Keratinocyte (primary cell): ENCODE results near the gene CYFIP1. TPM values are rescaled to one million over a fixed set of nuclear protein-coding genes. Genes with fewer than 3 reads are reported as not detected.

Source experiments
- DNase-seq: peaks from one replicate; pipeline ENCODE4 v3.0.0-alpha.2; 2011; ENCODE audit warnings: low read depth, missing footprints, low spot score
- FAIRE-seq: peaks from 2 replicates; lab custom pipeline; 2011; peaks lifted over from hg19 to GRCh38; lab: Jason Lieb, UNC
- H2AFZ ChIP-seq: 2 replicates; pipeline ENCODE4 v1.6.0; 2012; ENCODE audit warnings: low read length, control low read depth, inconsistent platforms; ENCODE audit not compliant: control insufficient read depth
- H3K27ac ChIP-seq: 2 replicates; pipeline ENCODE4 v1.5.1; 2011; ENCODE audit warnings: low read length; ENCODE audit not compliant: control insufficient read depth, insufficient read depth
- H3K27me3 ChIP-seq: 3 replicates; pipeline ENCODE4 v1.6.0; 2011; ENCODE audit warnings: low read length; ENCODE audit not compliant: control insufficient read depth, insufficient read depth; ENCODE audit errors: extremely low read depth
- H3K36me3 ChIP-seq, 2 experiments: 2 replicates in 1 of 2; 3 replicates in 1 of 2; pipeline ENCODE4 v1.5.1; 2011; ENCODE audit warnings: low read length in 2 of 2, mild to moderate bottlenecking in 1 of 2; ENCODE audit not compliant: control insufficient read depth in 2 of 2, insufficient read depth in 2 of 2; ENCODE audit errors: extremely low read depth in 1 of 2
- H3K4me1 ChIP-seq: 3 replicates; pipeline ENCODE4 v1.5.1; 2011; ENCODE audit warnings: low read length; ENCODE audit not compliant: control insufficient read depth, insufficient read depth; ENCODE audit errors: extremely low read depth
- H3K4me2 ChIP-seq: 3 replicates; pipeline ENCODE4 v1.6.0; 2011; ENCODE audit warnings: low read depth, low read length; ENCODE audit not compliant: control insufficient read depth, insufficient read depth; ENCODE audit errors: extremely low read depth
- H3K4me3 ChIP-seq, 3 experiments: fragments of 200-600 bp in 1 of 3; sonication (generic) in 1 of 3; 2 replicates in 2 of 3; 3 replicates in 1 of 3; pipeline ENCODE4 v1.5.1; 2011 to 2016; ENCODE audit warnings: low read length in 3 of 3, mild to moderate bottlenecking in 3 of 3, control low read depth in 2 of 3, inconsistent platforms in 1 of 3, low read depth in 1 of 3, mixed read lengths in 1 of 3, mixed run types in 1 of 3, moderate library complexity in 1 of 3; ENCODE audit not compliant: control insufficient read depth in 2 of 3, insufficient read depth in 2 of 3; ENCODE audit errors: extremely low read depth in 1 of 3
- H3K79me2 ChIP-seq: 2 replicates; pipeline ENCODE4 v1.6.0; 2012; ENCODE audit warnings: low read length; ENCODE audit not compliant: control insufficient read depth, insufficient read depth
- H3K9ac ChIP-seq: 3 replicates; pipeline ENCODE4 v1.6.0; 2011; ENCODE audit warnings: low read length; ENCODE audit not compliant: control insufficient read depth, insufficient read depth; ENCODE audit errors: extremely low read depth
- H3K9me1 ChIP-seq: 3 replicates; pipeline ENCODE4 v1.6.0; 2011; ENCODE audit warnings: low read length; ENCODE audit not compliant: control insufficient read depth, insufficient read depth; ENCODE audit errors: extremely low read depth
- H3K9me3 ChIP-seq: 2 replicates; pipeline ENCODE4 v1.5.1; 2012; ENCODE audit warnings: low read depth, low read length; ENCODE audit not compliant: control insufficient read depth
- H4K20me1 ChIP-seq: 3 replicates; pipeline ENCODE4 v1.6.0; 2011; ENCODE audit warnings: low read length; ENCODE audit not compliant: control insufficient read depth, insufficient read depth; ENCODE audit errors: extremely low read depth
- EZH2 ChIP-seq: IDR thresholded peaks from one replicate; pipeline ENCODE4 v1.6.1; 2012; ENCODE audit warnings: inconsistent platforms, mild to moderate bottlenecking, low read length, moderate library complexity
- dilution Hi-C: fragments of 300-500 bp; cut with MboI; formaldehyde crosslinking; loops from one replicate; pipeline ENCODE4 v1.7.0; 2020; ENCODE audit warnings: low sequenced_read_pairs; ENCODE audit not compliant: extremely low pct_ligation_motif_present
- polyA plus RNA-seq, 5 experiments: library from polyadenylated mRNA; depleted of rRNA in 3 of 5; stranded (reverse) in 3 of 5; stranded (forward) in 1 of 5; unstranded in 1 of 5; fragments of >200 nt; gene quantifications; 1 replicate in 1 of 5; 2 replicates in 3 of 5; 3 replicates in 1 of 5; pipeline versions ENCODE4 v1.2.1 to v1.2.3, GENCODE V29; 2011 to 2012; ENCODE audit warnings: missing spikeins in 2 of 5, low read depth in 1 of 5, low replicate concordance in 1 of 5
- TF ChIP-seq, protein P1 (sequence below), 3 experiments: IDR thresholded peaks in 1 of 3; conservative IDR thresholded peaks in 1 of 3; optimal IDR thresholded peaks in 1 of 3; 2 replicates in 2 of 3; 3 replicates in 1 of 3; pipeline versions ENCODE3 to v1.5.1; 2011; ENCODE audit warnings: low read length in 3 of 3, mild to moderate bottlenecking in 3 of 3, moderate library complexity in 2 of 3, control low read depth in 1 of 3, inconsistent platforms in 1 of 3; ENCODE audit not compliant: insufficient read depth in 2 of 3; ENCODE audit errors: extremely low read depth in 1 of 3

CYFIP1 gene
- polyA plus RNA-seq, 1 donor (not counting 4 experiments of a cell fraction or from before 2014, with no cell fraction given) = 72.3 TPM

- no peaks in the 10 kb centered on the region for H3K9me3 ChIP-seq
- peaks cover 14 to 24% of the 10 kb centered on the region in 2 experiments for H3K36me3 ChIP-seq
- no peaks in the 10 kb centered on the region for H3K79me2 ChIP-seq
- FAIRE-seq = no peak
- H3K4me3 ChIP-seq = no peak overlapping the region
- H3K27me3 ChIP-seq = no peaks in the 10 kb centered on the region
- TF ChIP-seq, protein P1, sequence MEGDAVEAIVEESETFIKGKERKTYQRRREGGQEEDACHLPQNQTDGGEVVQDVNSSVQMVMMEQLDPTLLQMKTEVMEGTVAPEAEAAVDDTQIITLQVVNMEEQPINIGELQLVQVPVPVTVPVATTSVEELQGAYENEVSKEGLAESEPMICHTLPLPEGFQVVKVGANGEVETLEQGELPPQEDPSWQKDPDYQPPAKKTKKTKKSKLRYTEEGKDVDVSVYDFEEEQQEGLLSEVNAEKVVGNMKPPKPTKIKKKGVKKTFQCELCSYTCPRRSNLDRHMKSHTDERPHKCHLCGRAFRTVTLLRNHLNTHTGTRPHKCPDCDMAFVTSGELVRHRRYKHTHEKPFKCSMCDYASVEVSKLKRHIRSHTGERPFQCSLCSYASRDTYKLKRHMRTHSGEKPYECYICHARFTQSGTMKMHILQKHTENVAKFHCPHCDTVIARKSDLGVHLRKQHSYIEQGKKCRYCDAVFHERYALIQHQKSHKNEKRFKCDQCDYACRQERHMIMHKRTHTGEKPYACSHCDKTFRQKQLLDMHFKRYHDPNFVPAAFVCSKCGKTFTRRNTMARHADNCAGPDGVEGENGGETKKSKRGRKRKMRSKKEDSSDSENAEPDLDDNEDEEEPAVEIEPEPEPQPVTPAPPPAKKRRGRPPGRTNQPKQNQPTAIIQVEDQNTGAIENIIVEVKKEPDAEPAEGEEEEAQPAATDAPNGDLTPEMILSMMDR (optimal IDR thresholded peaks at IDR 0.05 in 1 of 3, IDR thresholded peaks at IDR 0.05 in 1 of 3, conservative IDR thresholded peaks at IDR 0.05 in 1 of 3; ENCODE audit: extremely low read depth in 1 of 3, insufficient read depth in 2 of 3, low read length in 3 of 3) = no peak
- TF ChIP-seq EZH2 = no peak
- H2AFZ ChIP-seq = no peak overlapping the region
- H3K4me1 ChIP-seq = no peaks in the 10 kb centered on the region
- H3K27ac ChIP-seq = no peak overlapping the region
- H3K9ac ChIP-seq = no peak overlapping the region
- H3K4me2 ChIP-seq = no peak overlapping the region
- H4K20me1 ChIP-seq = no peaks in the 10 kb centered on the region
- dilution Hi-C loops = no loop called here
- H3K9me1 ChIP-seq = no peaks in the 10 kb centered on the region
- DNase-seq = no peak
Measured at GRCh38 chr15:23022156-23022555, 42.0 kb upstream of the CYFIP1 start.

GRCh38 chr15:23014394-23015000, 34.3 kb upstream of the CYFIP1 start:
- Histone ChIP-seq H3K4me2 (no peak overlapping the region), H3K4me1 (no peaks in the 10 kb centered on the region), H2AFZ (no peak overlapping the region), H3K9me1 (no peaks in the 10 kb centered on the region), H3K27me3 (no peaks in the 10 kb centered on the region), H4K20me1 (no peaks in the 10 kb centered on the region), H3K36me3 (peaks cover 15 to 24% of the 10 kb centered on the region in 2 experiments), H3K27ac (no peak overlapping the region), H3K4me3 (no peak overlapping the region), H3K9ac (no peak overlapping the region), H3K79me2 (no peaks in the 10 kb centered on the region), H3K9me3 (no peaks in the 10 kb centered on the region)
- FAIRE-seq (no peak), DNase-seq (no peak)
- TF ChIP-seq EZH2 = no peak
- TF ChIP-seq, protein P1 (optimal IDR thresholded peaks at IDR 0.05 in 1 of 3, IDR thresholded peaks at IDR 0.05 in 1 of 3, conservative IDR thresholded peaks at IDR 0.05 in 1 of 3; ENCODE audit: extremely low read depth in 1 of 3, insufficient read depth in 2 of 3, low read length in 3 of 3) = no peak
- dilution Hi-C loops = no loop called here
